Left hindlimb (tissue), 1 donor: ENCODE data around the gene SDE2.
"Not testable (repeated sequence)": the region's sequence is repeated elsewhere in the genome, so short reads cannot be mapped to it uniquely, and the experiment has no call there.

Experiments
- DNase-seq: peaks from one replicate; pipeline ENCODE4 v3.0.0-alpha.2; 2018

The SDE2 gene

GRCh38 chr1:225999227-225999911, at the start of gene SDE2:
Gene SDE2 (minus strand): TSS chr1:225999343. CDS start chr1:225999312, 31 bp downstream.
- DNase-seq, result peak; percentile 100

- DNase-seq, result no peak
These were observed 49.7 kb upstream of the SDE2 start for GRCh38 chr1:226048886-226049285.

GRCh38 chr1:226047495-226047894, 48.4 kb upstream of the SDE2 start:
- DNase-seq, result no peak

- no peak for DNase-seq
These were observed 47.1 kb upstream of the SDE2 start for GRCh38 chr1:226046240-226046639.

- no peak for DNase-seq
These were observed 45.5 kb upstream of the SDE2 start for GRCh38 chr1:226044514-226045101.

- DNase-seq, result no peak
These were observed 42.3 kb upstream of the SDE2 start for GRCh38 chr1:226041419-226041818.

- DNase-seq, result no peak
These were observed 39.5 kb upstream of the SDE2 start for GRCh38 chr1:226038661-226039060.

GRCh38 chr1:226035915-226036314, 36.8 kb upstream of the SDE2 start:
- no peak for DNase-seq

GRCh38 chr1:226034482-226034881, 35.3 kb upstream of the SDE2 start:
- DNase-seq, result peak; percentile 91

GRCh38 chr1:226033991-226034390, 34.8 kb upstream of the SDE2 start:
- no peak for DNase-seq

GRCh38 chr1:226033582-226033981, 34.4 kb upstream of the SDE2 start:
- no peak for DNase-seq

GRCh38 chr1:226029568-226030225, 30.6 kb upstream of the SDE2 start:
- DNase-seq, result no peak

- DNase-seq, result no peak
These were observed 30.0 kb upstream of the SDE2 start for GRCh38 chr1:226029093-226029496.

- DNase-seq, result no peak
These were observed 28.5 kb upstream of the SDE2 start for GRCh38 chr1:226027538-226028217.

- no peak for DNase-seq
These were observed 27.7 kb upstream of the SDE2 start for GRCh38 chr1:226026833-226027232.

GRCh38 chr1:226023735-226024134, 24.6 kb upstream of the SDE2 start:
- no peak for DNase-seq

- no peak for DNase-seq
These were observed 22.7 kb upstream of the SDE2 start for GRCh38 chr1:226021801-226022200.

GRCh38 chr1:226021401-226021800, 22.3 kb upstream of the SDE2 start:
- no peak for DNase-seq

GRCh38 chr1:226019572-226019971, 20.4 kb upstream of the SDE2 start:
- DNase-seq, result no peak

GRCh38 chr1:226017070-226017469, 17.9 kb upstream of the SDE2 start:
- DNase-seq, result no peak

GRCh38 chr1:226009650-226010044, 10.5 kb upstream of the SDE2 start:
- no peak for DNase-seq

- not testable (repeated sequence) for DNase-seq
These were observed 8.2 kb upstream of the SDE2 start for GRCh38 chr1:226007126-226007892.

GRCh38 chr1:226006686-226007085, 7.5 kb upstream of the SDE2 start:
- no peak for DNase-seq
